H1 (cell line): Measurements from ENCODE around the gene RIF1. TPM values are rescaled to one million over a fixed set of nuclear protein-coding genes. Genes with fewer than 3 reads are reported as not detected.

Source experiments
- KDM5A ChIP-seq: fragments of 200-600 bp; IDR thresholded peaks from 2 replicates; pipeline ENCODE4 v1.7.1; 2012; ENCODE audit warnings: mild to moderate bottlenecking, low read length, inconsistent platforms, mixed read lengths
- PHF8 ChIP-seq: fragments of 200-600 bp; sonication (generic); conservative IDR thresholded peaks from 2 replicates; pipeline ENCODE4 v1.7.1; 2012; ENCODE audit warnings: low read depth, mild to moderate bottlenecking, inconsistent platforms, low read length, moderate library complexity
- SP4 ChIP-seq: IDR thresholded peaks from 2 replicates; pipeline ENCODE4 v1.6.1; 2012; ENCODE audit warnings: low read length, inconsistent platforms
- TAF1 ChIP-seq: IDR thresholded peaks from 2 replicates; pipeline ENCODE4 v1.6.1; 2011; ENCODE audit warnings: mild to moderate bottlenecking, low read depth, low read length
- polyA plus RNA-seq, 7 experiments: library from polyadenylated mRNA; depleted of rRNA in 3 of 7; stranded (reverse) in 5 of 7; unstranded in 2 of 7; fragments of >200 nt in 5 of 7; fragments of 200-250 nt in 2 of 7; gene quantifications; 1 replicate in 5 of 7; 2 replicates in 1 of 7; 4 replicates in 1 of 7; pipeline versions ENCODE4 v1.2.1 to v1.2.3, GENCODE V29; 2011 to 2013; ENCODE audit warnings: missing spikeins in 2 of 7, mixed read lengths in 2 of 7
- total RNA-seq: library from RNA; stranded (reverse); fragmentation: NEBNext Ultra II Directional; extraction: Animal tissue kit (Norgen Biotek cat#: 25700); gene quantifications from 2 replicates; pipeline ENCODE4 v1.2.1, GENCODE V29; 2021

Gene RIF1
- total and polyA plus RNA-seq, 2 of the 8 experiments (the other 6 are each of a cell fraction or from before 2014, with no cell fraction given): 9.5 to 104 TPM

DNA sequence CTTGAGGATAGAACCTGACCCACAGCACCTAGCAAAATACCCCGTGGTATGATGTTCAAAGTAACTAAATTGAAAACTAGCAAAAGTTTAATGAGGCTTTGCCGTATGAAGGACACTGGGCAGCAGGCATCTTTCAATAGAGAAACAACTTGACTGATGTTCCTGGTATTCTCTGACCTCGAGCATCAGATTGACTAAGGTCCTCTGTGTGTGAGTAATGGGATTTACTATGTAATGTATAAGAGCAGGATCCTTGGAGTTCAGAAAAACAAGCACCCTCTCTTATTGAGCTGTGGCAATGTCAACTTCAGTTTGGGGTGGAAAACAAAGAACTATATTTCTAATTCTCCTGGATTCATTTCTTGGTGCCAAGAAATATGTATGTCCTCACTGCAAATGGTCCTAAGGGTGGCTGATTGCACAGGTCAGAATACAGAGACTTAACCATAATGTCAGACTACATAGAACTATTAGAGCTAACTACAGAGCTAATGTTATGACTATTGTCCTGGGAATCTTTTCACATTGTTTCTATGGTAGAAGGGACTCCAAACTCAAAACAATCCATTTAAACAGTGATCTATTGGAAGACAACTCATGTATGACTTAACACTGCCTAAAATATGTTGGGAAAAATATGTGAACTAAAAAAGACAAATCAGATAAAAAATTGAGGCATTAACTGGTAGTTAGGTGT is 47.9 kb upstream of the RIF1 start (continued):
- TF ChIP-seq SP4 (no peak), PHF8 (no peak), TAF1 (no peak), KDM5A (no peak)
